HepG2 (cell line): ENCODE data around the gene RPTOR. TPM values are rescaled to one million over a fixed set of nuclear protein-coding genes. Genes with fewer than 3 reads are reported as not detected.

ENCODE experiments used
- ATAC-seq: fragments of 200-7000 bp; cut with Tn5 transposase; 3 replicates; pipeline ENCODE4 v1.9.1; 2020; ENCODE audit warnings: mild to moderate bottlenecking, moderate library complexity
- BruUV-seq: library from RNA; stranded (reverse); fragments of 400-500 nt; replicated peaks from 2 replicates; lab custom pipeline; 2021; lab: Mats Ljungman, UMichigan
- CTCF ChIA-PET: fragments of 300-600 bp; formaldehyde crosslinking; extraction: SDS; loops from one replicate; lab custom pipeline; 2021; ENCODE audit warnings: low total read pairs, inconsistent platforms, low intra/inter-chr PET ratio; lab: Yijun Ruan, JAX
- POLR2A ChIA-PET: fragments of 350-600 bp; sonication (Branson Sonifier 250); formaldehyde crosslinking; loops from one replicate; lab custom pipeline; 2020; ENCODE audit warnings: antibody characterized with exemption, inconsistent platforms; lab: Yijun Ruan, JAX
- DNase-seq: peaks from one replicate; pipeline ENCODE4 v3.0.0-alpha.2; 2015; ENCODE audit warnings: low spot score
- FAIRE-seq: peaks from 3 replicates; lab custom pipeline; 2011; peaks lifted over from hg19 to GRCh38; lab: Jason Lieb, UNC
- H2AFZ ChIP-seq: one replicate; pipeline ENCODE4 v1.6.1; 2011; ENCODE audit warnings: low read length, inconsistent platforms
- H3K27ac ChIP-seq: fragments of 300-600 bp; 3 replicates; pipeline ENCODE4 v1.8.0; 2011; ENCODE audit warnings: mixed run types, mild to moderate bottlenecking, mixed read lengths, low read length, inconsistent platforms; ENCODE audit not compliant: insufficient read depth; ENCODE audit errors: extremely low read length
- H3K27me3 ChIP-seq, 2 experiments: fragments of 200-600 bp in 1 of 2; 2 replicates in 1 of 2; 3 replicates in 1 of 2; pipeline versions ENCODE4 v1.6.0 to v1.8.0; 2011; ENCODE audit warnings: low read length in 2 of 2, mild to moderate bottlenecking in 2 of 2, moderate library complexity in 2 of 2, inconsistent platforms in 1 of 2; ENCODE audit not compliant: insufficient read depth in 2 of 2, control insufficient read depth in 1 of 2
- H3K36me3 ChIP-seq, 2 experiments: fragments of 200-600 bp in 1 of 2; replicated peaks in 1 of 2; 2 replicates in 1 of 2; 3 replicates in 1 of 2; pipeline versions ENCODE4 v1.5.1 to v1.8.0; 2011; ENCODE audit warnings: low read length in 2 of 2, inconsistent platforms in 1 of 2; ENCODE audit not compliant: insufficient read depth in 2 of 2, control insufficient read depth in 1 of 2
- H3K4me1 ChIP-seq: 2 replicates; pipeline ENCODE4 v1.5.1; 2012; ENCODE audit warnings: low read length, inconsistent platforms; ENCODE audit not compliant: insufficient read depth
- H3K4me2 ChIP-seq: 2 replicates; pipeline ENCODE4 v1.6.0; 2011; ENCODE audit warnings: low read depth, low read length, inconsistent platforms
- H3K4me3 ChIP-seq, 3 experiments: fragments of 200-600 bp in 1 of 3; sonication (generic), shearing (Covaris generic) in 1 of 3; replicated peaks in 1 of 3; 2 replicates each; pipeline ENCODE4 v1.5.1; 2011 to 2016; ENCODE audit warnings: low read length in 3 of 3, inconsistent platforms in 2 of 3, low read depth in 2 of 3, mild to moderate bottlenecking in 2 of 3, control low read depth in 1 of 3, mixed read lengths in 1 of 3; ENCODE audit not compliant: insufficient read depth in 1 of 3
- H3K79me2 ChIP-seq: one replicate; pipeline ENCODE4 v1.6.1; 2011; ENCODE audit warnings: low read length, inconsistent platforms; ENCODE audit not compliant: insufficient read depth
- H3K9ac ChIP-seq: 2 replicates; pipeline ENCODE4 v1.6.0; 2011; ENCODE audit warnings: mild to moderate bottlenecking, low read depth, low read length, inconsistent platforms; ENCODE audit not compliant: insufficient read depth
- H3K9me3 ChIP-seq: 2 replicates; pipeline ENCODE4 v1.5.1; 2012; ENCODE audit warnings: mild to moderate bottlenecking, low read length
- H4K20me1 ChIP-seq: 2 replicates; pipeline ENCODE4 v1.6.0; 2011; ENCODE audit warnings: inconsistent platforms, mild to moderate bottlenecking, low read length, moderate library complexity; ENCODE audit not compliant: insufficient read depth
- EED ChIP-seq: sonication (generic); formaldehyde crosslinking; IDR thresholded peaks from 2 replicates; pipeline ENCODE4 v1.5.0; 2020; ENCODE audit warnings: mild to moderate bottlenecking, missing genetic modification reagents
- ELF4 ChIP-seq: sonication (generic); formaldehyde crosslinking; IDR thresholded peaks from 2 replicates; pipeline ENCODE4 v1.5.0; 2020; ENCODE audit warnings: missing genetic modification reagents, mild to moderate bottlenecking, moderate library complexity, borderline replicate concordance
- FOXK1 ChIP-seq: sonication (generic); formaldehyde crosslinking; IDR thresholded peaks from 2 replicates; pipeline ENCODE4 v1.4.0; 2020; ENCODE audit warnings: low read depth, missing genetic modification reagents, borderline replicate concordance
- SMYD3 ChIP-seq: sonication (generic); formaldehyde crosslinking; IDR thresholded peaks from 2 replicates; pipeline ENCODE4 v1.8.1; 2023; ENCODE audit warnings: mild to moderate bottlenecking, missing genetic modification reagents
- SRSF1 ChIP-seq: fragments of 200-400 bp; formaldehyde crosslinking; optimal IDR thresholded peaks from 2 replicates; pipeline ENCODE3; 2017; ENCODE audit warnings: mild to moderate bottlenecking, low read depth, low read length, moderate library complexity
- ZEB1 ChIP-seq: IDR thresholded peaks from 2 replicates; pipeline ENCODE4 v1.6.1; 2012; ENCODE audit warnings: mild to moderate bottlenecking, low read depth, inconsistent platforms; ENCODE audit not compliant: insufficient replicate concordance
- ZNF616 ChIP-seq: sonication (generic); formaldehyde crosslinking; IDR thresholded peaks from 2 replicates; pipeline ENCODE4 v1.5.0; 2020; ENCODE audit warnings: low read depth, mild to moderate bottlenecking, missing genetic modification reagents
- ZNF883 ChIP-seq: sonication (generic); formaldehyde crosslinking; IDR thresholded peaks from 2 replicates; pipeline ENCODE4 v1.5.1; 2020; ENCODE audit warnings: mild to moderate bottlenecking, missing genetic modification reagents; ENCODE audit errors: not compliant biosample characterization
- WGBS: methylation state at CpG from one replicate; pipeline ENCODE4 v1.1.6; 2017; ENCODE audit warnings: low lambda C conversion rate; 5-methylcytosine and 5-hydroxymethylcytosine counted together
- in situ Hi-C: cut with HindIII; loops from 2 replicates; pipeline ENCODE4 v1.10.0; 2017; ENCODE audit warnings: low pct_unique_long_range_greater_than_20kb; ENCODE audit not compliant: extremely low pct_ligation_motif_present
- intact Hi-C: fragments of 100-400 bp; cut with micrococcal nuclease; formaldehyde crosslinking; loops from one replicate; pipeline ENCODE4 v1.10.0; 2022; ENCODE audit not compliant: unreplicated experiment
- polyA plus RNA-seq, 8 experiments: library from polyadenylated mRNA; depleted of rRNA in 3 of 8; stranded (reverse) in 7 of 8; unstranded in 1 of 8; fragments of >200 nt; fragmentation: Illumina TruSeq in 4 of 8; extraction: Trizol in 4 of 8; gene quantifications; 2 replicates each; pipeline versions ENCODE4 v1.2.1 to v1.2.3, GENCODE V29; 2011 to 2016; ENCODE audit warnings: low read depth in 4 of 8, missing spikeins in 1 of 8, mixed read lengths in 1 of 8; ENCODE audit not compliant: insufficient read depth in 1 of 8
- total RNA-seq, 5 experiments: library from RNA; depleted of rRNA; stranded (reverse); fragments of >200 nt; fragmentation: Illumina TruSeq; extraction: Trizol; gene quantifications; 2 replicates each; pipeline ENCODE4 v1.2.3, GENCODE V29; 2016; ENCODE audit warnings: low read depth in 1 of 5
- TF ChIP-seq, protein P1 (sequence below): sonication (generic); formaldehyde crosslinking; IDR thresholded peaks from 2 replicates; pipeline ENCODE4 v1.5.1; 2020; ENCODE audit warnings: mild to moderate bottlenecking, missing genetic modification reagents, moderate library complexity
- TF ChIP-seq, protein P2 (sequence below): IDR thresholded peaks from 2 replicates; pipeline ENCODE4 v1.6.1; 2012; ENCODE audit warnings: low read length, improper control_type of control experiment
- TF ChIP-seq, protein P3 (sequence below): IDR thresholded peaks from 2 replicates; pipeline ENCODE4 v1.6.1; 2016; ENCODE audit warnings: low read depth

The RPTOR gene
- total and polyA plus RNA-seq, 2 of the 13 experiments (the other 11 are each of a cell fraction or from before 2014, with no cell fraction given) = 6.6 to 25.3 TPM

DNA sequence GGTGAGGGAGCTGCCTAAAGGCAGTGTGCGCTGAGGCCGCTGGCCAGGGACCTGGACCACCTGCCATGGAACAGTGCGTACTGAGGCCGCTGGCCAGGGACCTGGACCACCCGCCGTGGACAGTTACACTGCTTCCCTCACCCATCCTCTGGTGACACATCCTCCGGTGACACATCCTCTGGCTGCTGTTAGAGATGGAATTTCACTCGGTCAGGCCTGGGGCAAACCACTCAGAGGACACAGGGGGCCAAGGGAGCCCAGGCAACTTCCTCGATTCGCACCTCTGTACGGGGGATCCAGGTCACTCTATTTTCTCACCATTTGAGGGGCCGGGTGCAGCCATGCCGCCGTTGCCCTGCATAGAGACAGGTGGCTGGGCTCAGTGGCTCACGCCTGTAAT lies 32.4 kb upstream of the RPTOR start (continued):
- TF ChIP-seq, protein P1, sequence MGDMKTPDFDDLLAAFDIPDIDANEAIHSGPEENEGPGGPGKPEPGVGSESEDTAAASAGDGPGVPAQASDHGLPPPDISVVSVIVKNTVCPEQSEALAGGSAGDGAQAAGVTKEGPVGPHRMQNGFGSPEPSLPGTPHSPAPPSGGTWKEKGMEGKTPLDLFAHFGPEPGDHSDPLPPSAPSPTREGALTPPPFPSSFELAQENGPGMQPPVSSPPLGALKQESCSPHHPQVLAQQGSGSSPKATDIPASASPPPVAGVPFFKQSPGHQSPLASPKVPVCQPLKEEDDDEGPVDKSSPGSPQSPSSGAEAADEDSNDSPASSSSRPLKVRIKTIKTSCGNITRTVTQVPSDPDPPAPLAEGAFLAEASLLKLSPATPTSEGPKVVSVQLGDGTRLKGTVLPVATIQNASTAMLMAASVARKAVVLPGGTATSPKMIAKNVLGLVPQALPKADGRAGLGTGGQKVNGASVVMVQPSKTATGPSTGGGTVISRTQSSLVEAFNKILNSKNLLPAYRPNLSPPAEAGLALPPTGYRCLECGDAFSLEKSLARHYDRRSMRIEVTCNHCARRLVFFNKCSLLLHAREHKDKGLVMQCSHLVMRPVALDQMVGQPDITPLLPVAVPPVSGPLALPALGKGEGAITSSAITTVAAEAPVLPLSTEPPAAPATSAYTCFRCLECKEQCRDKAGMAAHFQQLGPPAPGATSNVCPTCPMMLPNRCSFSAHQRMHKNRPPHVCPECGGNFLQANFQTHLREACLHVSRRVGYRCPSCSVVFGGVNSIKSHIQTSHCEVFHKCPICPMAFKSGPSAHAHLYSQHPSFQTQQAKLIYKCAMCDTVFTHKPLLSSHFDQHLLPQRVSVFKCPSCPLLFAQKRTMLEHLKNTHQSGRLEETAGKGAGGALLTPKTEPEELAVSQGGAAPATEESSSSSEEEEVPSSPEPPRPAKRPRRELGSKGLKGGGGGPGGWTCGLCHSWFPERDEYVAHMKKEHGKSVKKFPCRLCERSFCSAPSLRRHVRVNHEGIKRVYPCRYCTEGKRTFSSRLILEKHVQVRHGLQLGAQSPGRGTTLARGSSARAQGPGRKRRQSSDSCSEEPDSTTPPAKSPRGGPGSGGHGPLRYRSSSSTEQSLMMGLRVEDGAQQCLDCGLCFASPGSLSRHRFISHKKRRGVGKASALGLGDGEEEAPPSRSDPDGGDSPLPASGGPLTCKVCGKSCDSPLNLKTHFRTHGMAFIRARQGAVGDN (CRISPR knock-in tag) = peak; percentile 23; the same call in 1 of the 2 replicates
- TF ChIP-seq ZNF883 (CRISPR knock-in tag) (peak; percentile 35), EED (0 out of 2 replicates have a peak, but pooled peaks have one; percentile 4), ZEB1 (no peak)
- TF ChIP-seq, protein P2, sequence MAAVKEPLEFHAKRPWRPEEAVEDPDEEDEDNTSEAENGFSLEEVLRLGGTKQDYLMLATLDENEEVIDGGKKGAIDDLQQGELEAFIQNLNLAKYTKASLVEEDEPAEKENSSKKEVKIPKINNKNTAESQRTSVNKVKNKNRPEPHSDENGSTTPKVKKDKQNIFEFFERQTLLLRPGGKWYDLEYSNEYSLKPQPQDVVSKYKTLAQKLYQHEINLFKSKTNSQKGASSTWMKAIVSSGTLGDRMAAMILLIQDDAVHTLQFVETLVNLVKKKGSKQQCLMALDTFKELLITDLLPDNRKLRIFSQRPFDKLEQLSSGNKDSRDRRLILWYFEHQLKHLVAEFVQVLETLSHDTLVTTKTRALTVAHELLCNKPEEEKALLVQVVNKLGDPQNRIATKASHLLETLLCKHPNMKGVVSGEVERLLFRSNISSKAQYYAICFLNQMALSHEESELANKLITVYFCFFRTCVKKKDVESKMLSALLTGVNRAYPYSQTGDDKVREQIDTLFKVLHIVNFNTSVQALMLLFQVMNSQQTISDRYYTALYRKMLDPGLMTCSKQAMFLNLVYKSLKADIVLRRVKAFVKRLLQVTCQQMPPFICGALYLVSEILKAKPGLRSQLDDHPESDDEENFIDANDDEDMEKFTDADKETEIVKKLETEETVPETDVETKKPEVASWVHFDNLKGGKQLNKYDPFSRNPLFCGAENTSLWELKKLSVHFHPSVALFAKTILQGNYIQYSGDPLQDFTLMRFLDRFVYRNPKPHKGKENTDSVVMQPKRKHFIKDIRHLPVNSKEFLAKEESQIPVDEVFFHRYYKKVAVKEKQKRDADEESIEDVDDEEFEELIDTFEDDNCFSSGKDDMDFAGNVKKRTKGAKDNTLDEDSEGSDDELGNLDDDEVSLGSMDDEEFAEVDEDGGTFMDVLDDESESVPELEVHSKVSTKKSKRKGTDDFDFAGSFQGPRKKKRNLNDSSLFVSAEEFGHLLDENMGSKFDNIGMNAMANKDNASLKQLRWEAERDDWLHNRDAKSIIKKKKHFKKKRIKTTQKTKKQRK = no peak

DNA sequence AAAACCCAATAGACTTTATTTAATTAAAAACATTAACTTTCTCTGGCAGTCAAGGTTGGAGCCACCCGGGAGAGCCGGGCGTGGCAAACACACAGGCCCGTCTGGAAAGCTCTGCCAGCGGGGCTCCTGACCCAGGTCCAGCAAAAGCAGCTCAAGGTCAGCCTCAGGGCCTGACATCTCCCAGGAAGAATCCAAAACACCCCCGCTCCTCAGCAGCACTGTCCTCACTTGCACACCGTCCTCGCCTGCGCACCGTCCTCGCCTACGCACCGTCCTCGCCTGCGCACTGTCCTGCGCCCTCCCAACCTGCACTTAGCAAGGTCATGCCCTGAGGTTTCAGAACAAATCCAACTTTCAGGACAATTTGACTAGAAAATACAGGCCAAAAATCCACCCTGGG lies 31.4 kb upstream of the RPTOR start:
- intact Hi-C loops (no loop called here), in situ Hi-C loops (no loop called here)
- H3K36me3 ChIP-seq = no peaks in the 10 kb centered on the region
- ChIA-PET POLR2A (no interaction called here), CTCF (no interaction called here)
- FAIRE-seq = no peak
- no peak for DNase-seq
- peaks cover 0 to 63% of the 10 kb centered on the region in 2 experiments for H3K27me3 ChIP-seq
- no peaks in the 10 kb centered on the region for H3K4me1 ChIP-seq
- H3K4me2 ChIP-seq = no peak overlapping the region
- 56% methylated on average over 16 of the region's 16 CpGs for WGBS
- H3K9me3 ChIP-seq = no peaks in the 10 kb centered on the region
- no peak overlapping the region for H3K27ac ChIP-seq
- H3K9ac ChIP-seq = no peak overlapping the region
- H3K79me2 ChIP-seq = no peaks in the 10 kb centered on the region
- no peak overlapping the region for H3K4me3 ChIP-seq
- no peaks in the 10 kb centered on the region for H4K20me1 ChIP-seq
- no peak for ATAC-seq
- no peak overlapping the region for H2AFZ ChIP-seq
- BruUV-seq = no TSS peak
- TF ChIP-seq ELF4 (no peak), ZNF616 (CRISPR knock-in tag) (no peak), FOXK1 (no peak), SRSF1 (no peak), SMYD3 (no peak)
- TF ChIP-seq, protein P3, sequence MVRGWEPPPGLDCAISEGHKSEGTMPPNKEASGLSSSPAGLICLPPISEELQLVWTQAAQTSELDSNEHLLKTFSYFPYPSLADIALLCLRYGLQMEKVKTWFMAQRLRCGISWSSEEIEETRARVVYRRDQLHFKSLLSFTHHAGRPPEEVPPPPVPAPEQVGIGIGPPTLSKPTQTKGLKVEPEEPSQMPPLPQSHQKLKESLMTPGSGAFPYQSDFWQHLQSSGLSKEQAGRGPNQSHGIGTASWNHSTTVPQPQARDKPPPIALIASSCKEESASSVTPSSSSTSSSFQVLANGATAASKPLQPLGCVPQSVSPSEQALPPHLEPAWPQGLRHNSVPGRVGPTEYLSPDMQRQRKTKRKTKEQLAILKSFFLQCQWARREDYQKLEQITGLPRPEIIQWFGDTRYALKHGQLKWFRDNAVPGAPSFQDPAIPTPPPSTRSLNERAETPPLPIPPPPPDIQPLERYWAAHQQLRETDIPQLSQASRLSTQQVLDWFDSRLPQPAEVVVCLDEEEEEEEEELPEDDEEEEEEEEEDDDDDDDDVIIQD = no peak
